EL (cell line): ENCODE data around the gene ZNF487.
"Not testable (repeated sequence)": the region's sequence is repeated elsewhere in the genome, so short reads cannot be mapped to it uniquely, and the experiment has no call there.

Experiments used
- DNase-seq: peaks from one replicate; pipeline ENCODE4 v3.0.0-alpha.2; 2016

ZNF487 gene

GRCh38 chr10:43407148-43407575 lies 29.7 kb upstream of the ZNF487 start:
- peak; percentile 60 for DNase-seq

GRCh38 chr10:43407576-43408330 lies 29.2 kb upstream of the ZNF487 start:
- peak; percentile 89 for DNase-seq

GRCh38 chr10:43408331-43408709 lies 28.6 kb upstream of the ZNF487 start:
- DNase-seq = no peak

- peak; percentile 96 for DNase-seq
These were observed 28.1 kb upstream of the ZNF487 start, which contains the start of gene HNRNPF for GRCh38 chr10:43408710-43409384. HNRNPF (minus strand) TSS chr10:43409186; CDS start chr10:43387884, 21,302 bp downstream.

GRCh38 chr10:43409385-43410109 lies 27.4 kb upstream of the ZNF487 start:
- DNase-seq = peak; percentile 36

GRCh38 chr10:43410345-43410744 lies 26.6 kb upstream of the ZNF487 start:
- DNase-seq = no peak

GRCh38 chr10:43411536-43411935 lies 25.4 kb upstream of the ZNF487 start:
- DNase-seq = no peak

GRCh38 chr10:43415544-43415943 lies 21.4 kb upstream of the ZNF487 start:
- DNase-seq = no peak

- DNase-seq = no peak
These were observed 18.8 kb upstream of the ZNF487 start for GRCh38 chr10:43417950-43418768.

- no peak for DNase-seq
These were observed 16.9 kb upstream of the ZNF487 start for GRCh38 chr10:43419997-43420368.

GRCh38 chr10:43420369-43421200 lies 16.3 kb upstream of the ZNF487 start:
- DNase-seq = peak; percentile 86

GRCh38 chr10:43421201-43421507 lies 15.8 kb upstream of the ZNF487 start:
- DNase-seq = no peak

GRCh38 chr10:43421519-43421918 lies 15.4 kb upstream of the ZNF487 start:
- no peak for DNase-seq

GRCh38 chr10:43421944-43422343 lies 15.0 kb upstream of the ZNF487 start:
- DNase-seq = not testable (repeated sequence)

GRCh38 chr10:43424416-43424815 lies 12.5 kb upstream of the ZNF487 start:
- DNase-seq = no peak

GRCh38 chr10:43426476-43426875 lies 10.4 kb upstream of the ZNF487 start:
- DNase-seq = not testable (repeated sequence)

GRCh38 chr10:43427166-43427825 lies 9.6 kb upstream of the ZNF487 start:
- no peak for DNase-seq

GRCh38 chr10:43430926-43431663 lies 5.8 kb upstream of the ZNF487 start:
- no peak for DNase-seq

GRCh38 chr10:43437141-43437870 lies 395 bp downstream of the ZNF487 start:
- no peak for DNase-seq
